ENCODE data around the gene C1D.
A peak's percentile ranks its signal among the peaks of the same experiment; 100 is the strongest.
"Not testable (repeated sequence)": the region's sequence is repeated elsewhere in the genome, so short reads cannot be mapped to it uniquely, and the experiment has no call there.

Gene C1D

DNA sequence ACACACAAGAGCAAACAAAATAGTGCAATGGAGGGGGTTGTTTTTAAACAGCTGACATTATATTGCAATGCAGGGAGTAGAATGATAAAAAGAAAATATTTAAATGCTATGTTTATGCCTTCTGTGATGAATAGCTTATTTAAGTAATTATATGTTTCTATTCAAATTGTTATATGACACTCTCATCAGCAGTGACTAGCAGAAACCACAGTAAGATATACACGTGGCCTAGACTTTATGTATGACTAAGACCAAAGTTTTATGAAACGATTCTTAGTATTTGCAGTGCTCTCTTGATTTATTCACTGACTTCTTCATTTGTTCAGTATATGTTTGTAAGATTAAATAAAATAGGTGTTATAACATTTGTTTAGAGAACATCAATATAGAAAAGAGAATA is 26.1 kb upstream of the C1D start:
- CTCF ChIA-PET: no interaction called here
- DNase-seq: no peak
- no peak overlapping the region for H3K4me3 Mint-ChIP-seq
- H3K4me1 Mint-ChIP-seq: peaks cover 12% of the 10 kb centered on the region
- H3K27ac Mint-ChIP-seq: no peak overlapping the region
- H3K9me3 Mint-ChIP-seq: no peaks in the 10 kb centered on the region
- no peaks in the 10 kb centered on the region for H3K36me3 Mint-ChIP-seq
- H3K27me3 Mint-ChIP-seq: no peaks in the 10 kb centered on the region

DNA sequence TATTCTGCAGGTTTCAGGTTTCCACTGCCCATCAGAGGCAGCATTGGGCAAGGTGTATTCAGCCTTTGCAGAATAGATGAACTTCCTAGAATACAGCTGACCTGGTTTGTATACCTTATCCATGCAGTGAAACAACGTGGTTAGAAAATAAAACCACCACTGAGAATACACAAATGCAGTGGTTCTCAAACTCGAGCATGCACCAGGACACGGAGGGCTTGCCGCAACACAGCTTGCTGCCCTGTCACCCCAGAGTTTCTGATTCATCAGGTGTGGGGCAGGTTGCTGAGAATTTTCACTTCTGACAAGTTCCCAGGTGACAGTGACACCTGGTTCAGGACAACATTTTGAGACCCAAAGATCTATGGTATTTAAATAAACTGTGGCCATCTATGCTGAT is 23.4 kb upstream of the C1D start:
- DNase-seq: no peak
- H3K4me1 Mint-ChIP-seq: peaks cover 12% of the 10 kb centered on the region
- H3K27ac Mint-ChIP-seq: no peak overlapping the region
- no peaks in the 10 kb centered on the region for H3K36me3 Mint-ChIP-seq
- no peak overlapping the region for H3K4me3 Mint-ChIP-seq
- CTCF ChIA-PET: no interaction called here
- no peaks in the 10 kb centered on the region for H3K9me3 Mint-ChIP-seq
- H3K27me3 Mint-ChIP-seq: no peaks in the 10 kb centered on the region

DNA sequence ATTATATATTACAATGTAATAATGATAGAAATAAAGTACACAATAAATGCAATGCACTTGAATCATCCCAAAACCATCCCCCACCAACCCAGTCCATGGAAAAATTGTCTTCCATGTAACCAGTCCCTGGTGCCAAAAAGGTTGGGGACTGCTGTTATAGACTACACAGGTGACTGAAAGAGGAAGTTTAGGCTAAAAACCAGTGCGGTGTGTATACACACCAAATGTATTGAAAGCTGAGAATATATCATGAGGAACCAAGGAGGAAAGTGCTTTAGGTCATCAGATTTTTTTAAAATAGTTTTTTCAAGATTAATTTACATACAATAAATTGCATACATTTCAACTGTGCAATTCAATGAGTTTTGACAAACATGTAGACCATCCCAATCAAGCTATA is 20.5 kb upstream of the C1D start:
- H3K4me1 Mint-ChIP-seq: no peaks in the 10 kb centered on the region
- no peaks in the 10 kb centered on the region for H3K27me3 Mint-ChIP-seq
- no peak overlapping the region for H3K27ac Mint-ChIP-seq
- H3K9me3 Mint-ChIP-seq: no peaks in the 10 kb centered on the region
- no peaks in the 10 kb centered on the region for H3K36me3 Mint-ChIP-seq
- CTCF ChIA-PET: no interaction called here
- no peak for DNase-seq
- H3K4me3 Mint-ChIP-seq: no peak overlapping the region

DNA sequence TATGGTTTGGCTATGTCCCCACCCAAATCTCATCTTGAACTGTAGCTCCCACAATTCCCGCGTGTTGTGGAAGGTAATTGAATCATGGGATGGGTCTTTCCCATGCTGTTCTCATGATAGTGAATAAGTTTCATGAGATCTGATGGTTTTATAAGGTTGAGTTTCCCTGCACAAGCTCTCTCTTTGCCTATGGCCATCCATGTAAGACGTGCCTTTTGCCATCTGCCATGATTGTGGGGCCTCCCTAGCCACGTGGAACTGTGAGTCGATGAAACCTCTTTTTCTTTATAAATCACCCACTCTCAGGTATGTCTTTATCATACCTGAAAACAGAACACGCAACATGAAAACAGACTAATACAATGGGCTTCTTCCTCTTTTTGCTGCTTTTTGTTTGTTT is 11.2 kb upstream of the C1D start:
- H3K4me3 Mint-ChIP-seq: no peak overlapping the region
- no peaks in the 10 kb centered on the region for H3K9me3 Mint-ChIP-seq
- peaks cover 13% of the 10 kb centered on the region for H3K27me3 Mint-ChIP-seq
- no peak overlapping the region for H3K27ac Mint-ChIP-seq
- H3K4me1 Mint-ChIP-seq: no peaks in the 10 kb centered on the region
- no peak for DNase-seq
- CTCF ChIA-PET: interaction anchor here (0.5 kb wide), 1 partner anchor 876 kb away, joined by 3 read pairs; no protein-coding TSS in a partner anchor
- no peaks in the 10 kb centered on the region for H3K36me3 Mint-ChIP-seq

DNA sequence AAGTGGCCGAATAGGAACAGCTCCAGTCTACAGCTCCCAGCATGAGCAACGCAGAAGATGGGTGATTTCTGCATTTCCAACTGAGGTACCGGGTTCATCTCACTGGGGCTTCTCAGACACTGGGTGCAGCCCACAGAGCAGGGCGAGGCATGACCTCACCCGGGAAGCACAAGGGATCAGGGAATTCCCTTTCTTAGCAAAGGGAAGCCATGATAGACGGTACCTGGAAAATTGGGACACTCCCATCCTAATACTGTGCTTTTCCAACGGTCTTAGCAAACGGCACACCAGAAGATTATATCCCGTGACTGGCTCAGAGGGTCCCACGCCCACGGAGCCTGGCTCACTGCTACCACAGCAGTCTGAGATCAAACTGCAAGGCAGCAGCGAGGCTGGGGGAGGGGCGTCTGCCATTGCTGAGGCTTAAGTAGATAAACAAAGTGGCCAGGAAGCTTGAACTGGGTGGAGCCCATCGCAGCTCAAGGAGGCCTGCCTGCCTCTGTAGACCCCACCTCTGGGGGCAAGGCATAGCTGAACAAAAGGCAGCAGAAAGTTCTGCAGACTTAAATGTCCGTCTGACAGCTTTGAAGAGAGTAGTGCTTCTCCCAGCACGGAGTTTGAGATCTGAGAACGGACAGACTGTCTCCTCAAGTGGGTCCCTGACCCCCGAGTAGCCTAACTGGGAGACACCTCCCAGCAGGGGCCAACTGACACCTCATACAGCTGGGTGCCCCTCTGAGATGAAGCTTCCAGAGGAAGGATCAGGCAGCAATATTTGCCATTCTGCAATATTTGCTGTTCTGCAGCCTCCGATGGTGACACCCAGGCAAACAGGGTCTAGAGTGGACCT is 1.2 kb upstream of the C1D start:
- peak; percentile 20 for DNase-seq
- H3K27me3 Mint-ChIP-seq, H3K27ac Mint-ChIP-seq, H3K9me3 Mint-ChIP-seq, H3K36me3 Mint-ChIP-seq, CTCF ChIA-PET, H3K4me3 Mint-ChIP-seq: not testable (repeated sequence)
- H3K4me1 Mint-ChIP-seq: peaks cover 31% of the 10 kb centered on the region

DNA sequence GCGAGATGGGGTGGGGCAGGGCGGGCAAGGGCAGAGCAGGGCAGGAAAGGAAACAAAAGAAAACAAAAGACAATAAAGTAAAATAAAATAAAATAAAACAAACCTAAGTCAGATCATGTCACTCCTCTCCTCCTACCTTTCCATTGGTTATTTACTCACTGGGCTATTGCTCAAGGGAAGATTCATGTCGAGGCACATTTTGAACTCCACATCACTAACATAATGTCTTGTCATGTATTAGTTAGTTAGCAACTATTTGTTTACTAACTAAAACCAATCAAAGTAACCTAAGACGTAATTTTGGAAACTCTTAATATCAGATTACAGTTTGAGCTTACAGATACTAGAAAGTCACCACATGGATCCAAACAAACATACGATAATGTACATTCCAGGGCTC is 2.2 kb downstream of the C1D start:
- Mint-ChIP-seq H3K36me3 (peaks cover 1% of the 10 kb centered on the region), H3K4me3 (no peak overlapping the region), H3K4me1 (peaks cover 35% of the 10 kb centered on the region), H3K27ac (no peak overlapping the region), H3K9me3 (no peaks in the 10 kb centered on the region), H3K27me3 (peaks cover 4% of the 10 kb centered on the region)
- CTCF ChIA-PET: no interaction called here
- no peak for DNase-seq

DNA sequence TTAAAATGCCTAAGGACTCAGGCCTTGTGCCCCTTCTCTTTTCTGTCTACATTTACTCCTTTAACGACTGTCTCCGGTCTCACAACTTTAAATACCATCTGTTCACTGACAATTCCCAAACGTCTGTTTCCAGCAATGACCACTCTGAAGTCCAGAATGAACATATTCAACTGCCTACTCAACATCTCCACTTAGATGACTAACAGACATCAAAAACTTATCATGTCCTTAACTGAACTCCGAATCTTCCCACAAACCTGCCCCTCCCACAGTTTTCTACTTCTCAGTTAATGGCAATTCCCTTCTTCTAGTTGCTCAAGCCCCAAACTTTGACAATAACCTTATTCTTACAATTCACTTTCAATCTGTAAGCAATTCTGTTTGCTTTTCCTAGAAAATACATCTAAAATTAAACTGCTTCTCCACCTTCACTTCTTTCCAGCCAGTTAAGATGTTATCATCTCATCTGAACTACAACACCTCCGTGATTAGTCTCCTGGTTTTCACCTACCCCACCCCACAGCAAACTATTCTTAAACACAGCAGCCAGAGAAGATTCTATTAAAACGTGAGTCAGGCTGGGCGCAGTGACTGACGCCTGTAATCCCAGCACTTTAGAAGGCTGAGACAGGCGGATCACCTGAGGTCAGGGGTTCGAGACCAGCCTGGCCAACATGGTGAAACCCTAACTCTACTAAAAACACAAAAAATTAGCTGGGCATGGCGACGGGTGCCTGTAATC is 2.8 kb downstream of the C1D start:
- H3K4me1 Mint-ChIP-seq: peaks cover 35% of the 10 kb centered on the region
- H3K4me3 Mint-ChIP-seq: no peak overlapping the region
- peaks cover 4% of the 10 kb centered on the region for H3K27me3 Mint-ChIP-seq
- peaks cover 1% of the 10 kb centered on the region for H3K36me3 Mint-ChIP-seq
- H3K27ac Mint-ChIP-seq: no peak overlapping the region
- DNase-seq: no peak
- CTCF ChIA-PET: no interaction called here
- no peaks in the 10 kb centered on the region for H3K9me3 Mint-ChIP-seq

DNA sequence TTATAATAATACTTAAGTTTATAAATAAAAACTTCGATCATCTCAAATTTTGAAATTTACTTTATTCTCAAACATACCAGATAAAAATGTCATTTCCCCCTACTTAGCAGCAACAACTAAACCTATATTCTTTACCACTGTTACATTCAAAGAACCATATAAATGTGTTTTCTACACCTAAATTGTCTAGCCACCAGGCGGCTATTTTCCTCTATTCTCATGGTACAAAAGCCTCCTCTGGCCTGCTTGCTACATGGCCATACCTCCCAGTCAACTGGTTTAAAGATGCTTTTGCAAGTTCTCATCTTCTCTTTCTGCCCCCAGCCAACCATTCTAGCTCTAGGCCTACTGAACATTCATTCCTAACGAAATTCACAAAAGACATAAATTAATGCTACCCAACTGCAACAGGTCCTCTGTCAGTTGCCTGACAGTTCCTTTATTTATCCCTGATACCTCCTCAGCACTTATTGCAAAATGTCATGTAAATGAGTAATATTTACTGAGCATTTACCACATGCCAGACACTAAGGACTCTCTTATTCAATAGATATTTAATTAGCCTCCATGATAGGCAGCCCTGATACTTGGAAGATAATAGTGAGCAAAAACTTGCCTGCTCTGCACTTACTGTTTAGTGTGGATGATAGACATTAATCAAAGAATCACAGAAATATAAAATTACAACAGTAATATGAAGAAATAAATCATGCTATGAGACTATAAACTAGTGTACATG is 5.0 kb downstream of the C1D start:
- peaks cover 28% of the 10 kb centered on the region for H3K4me1 Mint-ChIP-seq
- DNase-seq: no peak
- no peak overlapping the region for H3K4me3 Mint-ChIP-seq
- CTCF ChIA-PET: no interaction called here
- peaks cover 1% of the 10 kb centered on the region for H3K36me3 Mint-ChIP-seq
- H3K27me3 Mint-ChIP-seq: peaks cover 2% of the 10 kb centered on the region
- H3K27ac Mint-ChIP-seq: no peak overlapping the region
- H3K9me3 Mint-ChIP-seq: no peaks in the 10 kb centered on the region

DNA sequence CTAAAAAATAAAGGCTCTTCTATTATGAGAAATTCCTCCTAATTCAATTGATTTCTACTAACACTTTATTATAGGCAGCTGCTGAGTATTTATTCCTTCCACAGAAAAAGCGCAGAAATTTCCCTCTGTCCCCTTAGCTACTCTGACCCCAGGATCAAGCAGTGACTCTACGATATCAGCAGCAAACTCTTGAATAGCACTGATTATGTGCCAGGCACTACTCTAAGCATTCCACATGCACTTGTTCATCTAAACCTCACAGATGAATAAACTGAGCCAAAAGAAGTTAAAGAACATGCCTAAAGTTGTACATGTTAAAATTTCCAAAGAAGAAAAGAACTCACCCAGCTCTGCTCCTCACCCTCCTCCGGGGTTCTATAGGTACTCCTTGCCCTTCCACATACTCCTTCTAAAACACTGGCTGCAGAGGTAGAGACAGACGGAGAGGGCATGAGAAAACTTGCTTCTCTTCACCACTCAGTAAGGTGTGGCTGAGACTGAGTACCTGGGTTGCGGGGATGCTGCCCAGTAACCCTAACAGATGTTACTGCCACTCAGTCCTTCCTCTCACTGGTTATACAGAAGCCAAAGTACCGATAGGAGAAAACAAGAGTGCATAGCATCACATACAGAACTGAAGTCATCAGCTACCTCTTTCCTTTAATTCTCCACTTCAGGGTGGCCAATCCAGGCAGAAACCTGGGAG is 9.9 kb downstream of the C1D start:
- Mint-ChIP-seq H3K27ac (no peak overlapping the region), H3K4me1 (peaks cover 3% of the 10 kb centered on the region), H3K27me3 (no peaks in the 10 kb centered on the region), H3K9me3 (no peaks in the 10 kb centered on the region), H3K4me3 (no peak overlapping the region), H3K36me3 (peaks cover 9% of the 10 kb centered on the region)
- CTCF ChIA-PET: no interaction called here
- no peak for DNase-seq

DNA sequence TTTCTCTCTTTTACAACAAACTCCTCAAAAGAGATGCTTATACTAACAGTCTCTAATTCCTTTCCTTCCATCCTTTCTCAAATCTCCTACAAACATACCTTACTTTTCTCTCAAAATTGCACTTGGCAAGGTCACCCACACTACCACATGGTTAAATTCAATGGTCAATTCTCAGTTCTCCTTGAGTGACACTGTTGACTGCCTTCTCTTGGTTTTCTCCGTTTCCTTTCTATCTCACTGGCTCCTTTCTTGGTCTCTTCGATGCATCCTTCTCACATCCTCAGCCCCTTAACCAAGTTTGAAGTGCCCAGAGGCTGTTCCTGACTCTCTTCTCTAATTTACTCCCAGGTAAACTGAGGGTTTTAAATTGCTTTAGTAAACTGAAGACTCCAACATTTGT is 12.5 kb downstream of the C1D start:
- no peak overlapping the region for H3K4me3 Mint-ChIP-seq
- CTCF ChIA-PET: no interaction called here
- no peak for DNase-seq
- no peaks in the 10 kb centered on the region for H3K27me3 Mint-ChIP-seq
- H3K27ac Mint-ChIP-seq: no peak overlapping the region
- no peaks in the 10 kb centered on the region for H3K4me1 Mint-ChIP-seq
- no peaks in the 10 kb centered on the region for H3K9me3 Mint-ChIP-seq
- H3K36me3 Mint-ChIP-seq: peaks cover 12% of the 10 kb centered on the region

DNA sequence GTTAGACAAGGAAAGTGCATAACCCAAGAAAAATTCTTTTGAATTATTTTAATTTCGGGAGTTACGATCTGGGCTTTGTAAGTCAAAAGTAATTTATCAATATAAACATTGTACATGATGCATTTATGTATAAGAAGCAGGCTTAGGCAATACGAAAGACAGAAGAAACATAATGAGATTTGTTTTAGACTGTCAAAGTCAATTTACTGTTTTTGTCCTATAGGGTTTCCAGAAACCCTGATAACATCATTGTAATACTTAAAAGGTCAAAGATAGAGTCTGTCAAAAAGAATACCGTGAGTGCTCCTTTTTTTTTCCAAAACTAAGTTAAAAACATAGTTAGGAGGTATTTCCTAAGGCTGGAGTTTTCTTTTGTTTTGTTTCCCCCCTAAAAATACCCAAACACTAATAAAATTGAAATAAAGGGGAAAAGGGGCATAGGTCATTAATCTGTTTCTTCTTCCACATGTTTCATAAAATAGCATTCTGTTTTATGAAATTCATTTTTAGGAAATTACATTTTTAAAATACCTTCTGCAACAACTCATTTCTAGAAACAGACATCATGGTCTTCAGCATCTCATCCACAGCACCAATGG is 16.1 kb downstream of the C1D start:
- no peaks in the 10 kb centered on the region for H3K9me3 Mint-ChIP-seq

DNA sequence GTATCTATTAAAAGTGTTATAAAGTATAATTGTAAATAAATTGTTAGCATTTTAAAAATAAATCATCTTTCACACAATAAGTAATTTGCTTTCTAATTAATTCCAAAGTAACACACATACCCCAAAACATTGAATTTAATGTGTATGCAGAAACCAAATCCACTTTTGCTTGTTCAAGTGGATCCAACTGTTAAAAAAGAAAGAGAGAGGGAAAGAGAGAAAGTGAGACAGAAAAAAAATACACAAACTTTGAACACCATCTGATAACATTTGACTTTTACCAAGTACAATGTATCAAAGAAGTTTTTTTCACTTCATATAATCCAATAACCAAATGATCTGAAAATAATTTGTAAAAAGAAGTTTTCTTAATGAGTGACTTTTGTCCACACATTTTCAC is 16.6 kb downstream of the C1D start:
- H3K4me3 Mint-ChIP-seq: no peak overlapping the region
- H3K36me3 Mint-ChIP-seq: peaks cover 21% of the 10 kb centered on the region
- no peaks in the 10 kb centered on the region for H3K27me3 Mint-ChIP-seq
- H3K27ac Mint-ChIP-seq: no peak overlapping the region
- H3K4me1 Mint-ChIP-seq: no peaks in the 10 kb centered on the region
- no peaks in the 10 kb centered on the region for H3K9me3 Mint-ChIP-seq
- CTCF ChIA-PET: no interaction called here
- DNase-seq: no peak

More for the DNA sequence above, 16.1 kb downstream of the C1D start:
- no peaks in the 10 kb centered on the region for H3K4me1 Mint-ChIP-seq
- no peak overlapping the region for H3K4me3 Mint-ChIP-seq
- H3K36me3 Mint-ChIP-seq: peaks cover 22% of the 10 kb centered on the region
- no peak for DNase-seq
- CTCF ChIA-PET: no interaction called here
- H3K27me3 Mint-ChIP-seq: no peaks in the 10 kb centered on the region
- H3K27ac Mint-ChIP-seq: no peak overlapping the region

DNA sequence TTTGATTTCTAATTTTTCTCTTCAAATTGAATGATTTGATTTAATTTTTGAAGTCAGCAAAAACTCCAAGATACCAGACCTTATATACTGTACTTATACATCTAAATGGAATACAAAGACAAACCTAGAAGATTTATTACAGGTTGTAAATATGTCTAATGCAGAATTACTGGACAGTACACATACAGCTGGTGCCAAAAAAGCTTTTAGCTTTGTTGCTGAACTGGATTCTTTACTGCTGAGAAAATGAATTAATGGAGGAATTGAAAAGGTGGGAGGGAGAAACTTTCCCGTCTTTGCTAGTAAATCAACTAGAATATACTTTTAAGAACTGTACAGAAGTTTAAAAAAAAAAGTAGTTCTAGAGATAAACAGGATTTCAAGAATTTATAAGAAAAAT is 17.5 kb downstream of the C1D start:
- no peaks in the 10 kb centered on the region for H3K9me3 Mint-ChIP-seq
- no peak for DNase-seq
- H3K4me3 Mint-ChIP-seq: no peak overlapping the region

DNA sequence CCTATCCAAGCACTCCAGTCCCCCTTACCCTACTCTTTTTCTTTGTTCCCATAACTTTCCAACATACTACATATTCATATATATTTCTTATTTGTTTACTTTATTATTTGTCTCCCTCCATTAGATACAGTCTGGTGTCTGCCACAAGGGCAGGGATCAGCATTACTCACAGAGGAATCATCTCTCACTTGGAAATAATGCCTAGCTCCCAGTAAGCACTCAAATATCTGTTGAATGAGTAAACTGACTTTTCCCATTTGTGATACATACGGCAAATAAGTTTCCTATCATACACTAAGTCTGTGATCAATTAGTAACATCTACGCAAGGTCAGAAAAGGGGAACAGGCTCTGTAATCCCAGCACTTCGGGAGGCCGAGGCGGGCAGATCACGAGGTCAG is 18.7 kb downstream of the C1D start:
- Mint-ChIP-seq H3K4me3 (no peak overlapping the region), H3K9me3 (no peaks in the 10 kb centered on the region), H3K27me3 (no peaks in the 10 kb centered on the region), H3K36me3 (peaks cover 13% of the 10 kb centered on the region), H3K27ac (no peak overlapping the region), H3K4me1 (no peaks in the 10 kb centered on the region)
- DNase-seq: no peak
- CTCF ChIA-PET: interaction anchor here (0.8 to 1.4 kb wide), 2 partner anchors 9 to 12 kb away, joined by 3 read pairs; no protein-coding TSS in a partner anchor

More for the DNA sequence above, 17.5 kb downstream of the C1D start:
- Mint-ChIP-seq H3K36me3 (peaks cover 15% of the 10 kb centered on the region), H3K27me3 (no peaks in the 10 kb centered on the region), H3K27ac (no peak overlapping the region), H3K4me1 (no peaks in the 10 kb centered on the region)
- CTCF ChIA-PET: no interaction called here
